OCI-LY7 (cell line): ENCODE measurements around the gene FTH1. TPM values are rescaled to one million over a fixed set of nuclear protein-coding genes. Genes with fewer than 3 reads are reported as not detected.
"Not testable (repeated sequence)": the region's sequence is repeated elsewhere in the genome, so short reads cannot be mapped to it uniquely, and the experiment has no call there.

ENCODE experiments used
- BruUV-seq: library from RNA; stranded (reverse); fragments of 400-500 nt; replicated peaks from 2 replicates; lab custom pipeline; 2021; lab: Mats Ljungman, UMichigan
- CTCF ChIA-PET: fragments of 300-600 bp; sonication (Branson Sonifier 250); formaldehyde crosslinking; loops from one replicate; lab custom pipeline; 2022; ENCODE audit warnings: antibody characterized with exemption; ENCODE audit not compliant: unreplicated experiment; lab: Charles Lee
- POLR2A ChIA-PET: fragments of 300-600 bp; sonication (Branson Sonifier 250); formaldehyde crosslinking; loops from one replicate; lab custom pipeline; 2022; ENCODE audit warnings: antibody characterized with exemption; lab: Charles Lee
- DNase-seq: peaks from one replicate; pipeline ENCODE4 v3.0.0-alpha.2; 2015; ENCODE audit warnings: low spot score
- H2AFZ ChIP-seq: fragments of 200-600 bp; sonication (generic), shearing (Covaris generic); 2 replicates; pipeline ENCODE4 v1.6.1; 2014; ENCODE audit warnings: mild to moderate bottlenecking, antibody characterized with exemption, low read length, moderate library complexity
- H3K27ac ChIP-seq: fragments of 200-600 bp; sonication (generic); 2 replicates; pipeline ENCODE4 v1.5.1; 2014; ENCODE audit warnings: mixed run types, low read depth, mild to moderate bottlenecking, moderate library complexity, low read length, inconsistent platforms; ENCODE audit not compliant: poor library complexity, severe bottlenecking
- H3K36me3 ChIP-seq: fragments of 200-600 bp; sonication (generic); 2 replicates; pipeline ENCODE4 v1.6.1; 2014; ENCODE audit warnings: mild to moderate bottlenecking, antibody characterized with exemption, low read length, moderate library complexity, mixed read lengths; ENCODE audit not compliant: insufficient read depth
- H3K4me1 ChIP-seq: fragments of 200-600 bp; sonication (generic); 2 replicates; pipeline ENCODE4 v1.5.1; 2014; ENCODE audit warnings: mild to moderate bottlenecking, low read length; ENCODE audit not compliant: insufficient read depth, poor library complexity, severe bottlenecking
- H3K4me2 ChIP-seq: fragments of 200-600 bp; sonication (generic); 2 replicates; pipeline ENCODE4 v1.6.1; 2014; ENCODE audit warnings: mild to moderate bottlenecking, low read length
- H3K4me3 ChIP-seq: fragments of 200-600 bp; sonication (generic); 2 replicates; pipeline ENCODE4 v1.5.1; 2014; ENCODE audit warnings: mild to moderate bottlenecking, low read depth, low read length; ENCODE audit not compliant: poor library complexity, severe bottlenecking
- H3K79me2 ChIP-seq: fragments of 200-600 bp; sonication (generic); 2 replicates; pipeline ENCODE4 v1.6.1; 2016; ENCODE audit warnings: low read depth, mild to moderate bottlenecking, low read length, moderate library complexity, mixed read lengths; ENCODE audit not compliant: insufficient read depth
- H3K9me2 ChIP-seq: fragments of 200-600 bp; sonication (generic); 2 replicates; pipeline ENCODE4 v1.6.1; 2016; ENCODE audit warnings: mild to moderate bottlenecking, low read length, mixed read lengths; ENCODE audit not compliant: insufficient read depth
- H3K9me3 ChIP-seq: fragments of 200-600 bp; sonication (generic); 2 replicates; pipeline ENCODE4 v1.6.1; 2014; ENCODE audit warnings: mild to moderate bottlenecking, mixed run types, low read length, mixed read lengths
- H4K20me1 ChIP-seq: fragments of 200-600 bp; sonication (generic); 2 replicates; pipeline ENCODE4 v1.6.1; 2014; ENCODE audit warnings: mild to moderate bottlenecking, antibody characterized with exemption, low read length, moderate library complexity, mixed read lengths; ENCODE audit not compliant: insufficient read depth
- EZH2phosphoT487 ChIP-seq: fragments of 200-600 bp; sonication (generic); IDR thresholded peaks from 2 replicates; pipeline ENCODE4 v1.6.1; 2018; ENCODE audit warnings: low read depth, borderline replicate concordance, mild to moderate bottlenecking, mixed run types, antibody characterized with exemption, low read length, moderate library complexity, mixed read lengths
- intact Hi-C: fragments of 100-400 bp; cut with micrococcal nuclease; formaldehyde crosslinking; loops from one replicate; pipeline ENCODE4 v1.10.0; 2022; ENCODE audit not compliant: unreplicated experiment
- total RNA-seq, 2 experiments: library from RNA; depleted of rRNA in 1 of 2; stranded (reverse); fragments of >200 nt in 1 of 2; shearing (Covaris generic) in 1 of 2; gene quantifications; 2 replicates each; pipeline ENCODE4 v1.2.3, GENCODE V29; 2014 to 2022
- TF ChIP-seq, protein P1 (sequence below): fragments of 200-600 bp; sonication (generic); conservative IDR thresholded peaks from 2 replicates; pipeline ENCODE4 v1.5.1; 2014; ENCODE audit warnings: mild to moderate bottlenecking, antibody characterized with exemption, low read length, moderate library complexity, mixed read lengths

Gene FTH1
- total RNA-seq, 2 experiments from 2014 or later = 153 to 185 TPM

DNA sequence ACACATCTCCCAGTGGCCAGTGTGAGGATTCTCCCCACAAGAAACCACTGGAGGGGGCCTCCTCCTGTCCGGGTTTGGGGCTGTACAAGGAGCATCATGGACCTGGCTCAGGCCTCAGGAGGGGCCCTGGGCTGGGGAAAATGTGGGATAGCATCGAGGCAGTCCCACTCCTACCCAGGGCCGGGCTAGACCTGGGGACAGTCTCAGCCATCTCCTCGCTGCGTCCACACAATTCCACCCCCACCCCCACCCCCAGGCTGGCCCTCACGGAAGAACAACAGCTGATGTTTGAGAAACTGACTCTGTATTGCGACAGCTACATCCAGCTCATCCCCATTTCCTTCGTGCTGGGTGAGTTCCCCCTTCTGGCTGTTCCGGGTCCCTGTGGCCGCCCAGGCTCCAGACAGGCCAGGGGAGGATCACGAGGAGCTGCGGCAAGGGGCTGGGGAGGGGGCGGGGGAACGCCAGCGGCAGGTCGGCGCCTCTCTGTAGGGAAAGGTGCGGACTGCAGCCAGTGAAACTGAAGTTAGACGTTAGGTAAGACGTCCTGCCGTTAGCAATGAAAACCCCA, 12.5 kb downstream of the FTH1 start:
- DNase-seq = no peak
- Histone ChIP-seq H3K4me1 (peaks cover 2% of the 10 kb centered on the region), H3K79me2 (no peaks in the 10 kb centered on the region), H3K9me2 (no peaks in the 10 kb centered on the region), H3K9me3 (no peaks in the 10 kb centered on the region), H3K27ac (no peak overlapping the region), H2AFZ (no peak overlapping the region), H4K20me1 (no peaks in the 10 kb centered on the region), H3K4me2 (no peak overlapping the region), H3K36me3 (no peaks in the 10 kb centered on the region), H3K4me3 (no peak overlapping the region)
- no peak for TF ChIP-seq EZH2phosphoT487
- TF ChIP-seq, protein P1, sequence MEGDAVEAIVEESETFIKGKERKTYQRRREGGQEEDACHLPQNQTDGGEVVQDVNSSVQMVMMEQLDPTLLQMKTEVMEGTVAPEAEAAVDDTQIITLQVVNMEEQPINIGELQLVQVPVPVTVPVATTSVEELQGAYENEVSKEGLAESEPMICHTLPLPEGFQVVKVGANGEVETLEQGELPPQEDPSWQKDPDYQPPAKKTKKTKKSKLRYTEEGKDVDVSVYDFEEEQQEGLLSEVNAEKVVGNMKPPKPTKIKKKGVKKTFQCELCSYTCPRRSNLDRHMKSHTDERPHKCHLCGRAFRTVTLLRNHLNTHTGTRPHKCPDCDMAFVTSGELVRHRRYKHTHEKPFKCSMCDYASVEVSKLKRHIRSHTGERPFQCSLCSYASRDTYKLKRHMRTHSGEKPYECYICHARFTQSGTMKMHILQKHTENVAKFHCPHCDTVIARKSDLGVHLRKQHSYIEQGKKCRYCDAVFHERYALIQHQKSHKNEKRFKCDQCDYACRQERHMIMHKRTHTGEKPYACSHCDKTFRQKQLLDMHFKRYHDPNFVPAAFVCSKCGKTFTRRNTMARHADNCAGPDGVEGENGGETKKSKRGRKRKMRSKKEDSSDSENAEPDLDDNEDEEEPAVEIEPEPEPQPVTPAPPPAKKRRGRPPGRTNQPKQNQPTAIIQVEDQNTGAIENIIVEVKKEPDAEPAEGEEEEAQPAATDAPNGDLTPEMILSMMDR = no peak
- CTCF ChIA-PET = interaction anchor here (0.7 kb wide), 1 partner anchor 25 kb away, joined by 3 read pairs; no protein-coding TSS in a partner anchor
- no TSS peak for BruUV-seq
- POLR2A ChIA-PET = interaction anchor here (0.6 kb wide), 1 partner anchor 17 kb away, joined by 3 read pairs; no protein-coding TSS in a partner anchor
- intact Hi-C loops = no loop called here

DNA sequence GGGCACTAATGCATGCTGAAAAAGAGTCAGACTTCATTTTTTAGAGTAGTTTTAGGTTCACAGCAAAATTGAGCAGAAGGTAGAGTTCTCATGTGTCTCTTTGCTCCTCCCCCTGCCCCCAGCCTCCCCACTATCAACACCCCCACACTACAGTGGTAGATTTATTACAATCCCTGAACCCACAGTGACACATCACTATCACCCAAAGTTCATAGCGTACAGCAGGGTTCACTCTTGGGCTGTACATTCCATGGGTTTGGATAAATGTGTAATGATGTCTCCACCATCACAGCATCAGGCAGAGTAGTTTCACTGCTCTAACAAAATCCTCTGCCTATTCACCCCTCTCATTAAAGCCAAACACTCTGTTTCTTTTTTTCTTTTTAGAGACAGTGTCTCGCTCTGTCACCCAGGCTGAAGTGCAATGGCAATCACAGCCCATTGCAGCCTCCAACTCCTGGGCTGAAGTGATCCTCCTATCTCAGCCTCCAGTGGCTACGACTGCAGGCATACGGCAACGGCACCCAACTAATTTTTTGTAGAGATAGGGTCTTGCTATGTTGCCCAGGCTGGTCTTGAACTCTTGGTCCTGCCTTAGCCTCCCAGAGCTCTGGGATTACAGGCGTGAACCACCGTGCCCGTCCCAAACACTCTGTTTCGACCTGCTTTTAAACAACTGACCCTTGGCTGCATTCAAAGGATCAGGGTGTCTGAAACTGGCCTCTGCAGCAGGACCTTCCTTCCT, 13.2 kb downstream of the FTH1 start:
- Histone ChIP-seq H3K9me2 (no peaks in the 10 kb centered on the region), H3K9me3 (no peaks in the 10 kb centered on the region), H2AFZ (no peak overlapping the region), H3K27ac (no peak overlapping the region), H3K4me2 (no peak overlapping the region), H4K20me1 (no peaks in the 10 kb centered on the region), H3K36me3 (no peaks in the 10 kb centered on the region), H3K79me2 (no peaks in the 10 kb centered on the region), H3K4me3 (no peak overlapping the region), H3K4me1 (peaks cover 8% of the 10 kb centered on the region)
- intact Hi-C loops = no loop called here
- ChIA-PET POLR2A (no interaction called here), CTCF (interaction anchor here (0.7 kb wide), 1 partner anchor 26 kb away, joined by 3 read pairs; no protein-coding TSS in a partner anchor)
- BruUV-seq = no TSS peak
- no peak for DNase-seq
- TF ChIP-seq, protein P1 = no peak
- no peak for TF ChIP-seq EZH2phosphoT487

DNA sequence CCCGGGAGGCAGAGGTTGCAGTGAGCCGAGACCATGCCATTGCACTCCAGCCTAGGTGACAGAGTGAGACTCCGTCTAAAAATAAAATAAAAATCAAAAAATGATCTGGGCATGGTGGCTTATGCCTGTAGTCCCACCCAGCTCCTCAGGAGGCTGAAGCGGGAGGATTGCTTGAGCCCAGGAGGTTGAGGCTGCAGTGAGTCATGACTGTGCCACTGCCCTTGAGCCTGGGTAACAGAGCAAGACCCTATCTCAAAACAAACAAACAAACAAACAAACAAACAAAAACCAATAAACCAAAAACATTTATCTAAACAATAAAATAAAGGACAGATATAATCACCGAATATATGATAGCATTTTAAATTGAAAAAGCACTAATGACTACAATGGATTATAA, 13.8 kb downstream of the FTH1 start:
- POLR2A ChIA-PET = not testable (repeated sequence)

More for the DNA sequence above, 13.8 kb downstream of the FTH1 start:
- H3K9me2 ChIP-seq, H3K9me3 ChIP-seq, H3K79me2 ChIP-seq, intact Hi-C loops, H2AFZ ChIP-seq, DNase-seq, H3K4me2 ChIP-seq, BruUV-seq, H3K4me1 ChIP-seq, H4K20me1 ChIP-seq, H3K4me3 ChIP-seq, H3K36me3 ChIP-seq, CTCF ChIA-PET, H3K27ac ChIP-seq: not testable (repeated sequence)
